Measurements from ENCODE around the gene PPID.
"Not testable (repeated sequence)": the region's sequence is repeated elsewhere in the genome, so short reads cannot be mapped to it uniquely, and the experiment has no call there.

The PPID gene

GRCh38 chr4:158667651-158668198, 55.5 kb downstream of the PPID start:
- no peak for DNase-seq (ENCODE audit: low read depth in 2 of 2)

GRCh38 chr4:158666892-158667291, 56.3 kb downstream of the PPID start:
- no peak for DNase-seq (ENCODE audit: low read depth in 2 of 2)

- DNase-seq (ENCODE audit: low read depth in 2 of 2) = no peak
These were observed 58.4 kb downstream of the PPID start for GRCh38 chr4:158664806-158665205.

DNA sequence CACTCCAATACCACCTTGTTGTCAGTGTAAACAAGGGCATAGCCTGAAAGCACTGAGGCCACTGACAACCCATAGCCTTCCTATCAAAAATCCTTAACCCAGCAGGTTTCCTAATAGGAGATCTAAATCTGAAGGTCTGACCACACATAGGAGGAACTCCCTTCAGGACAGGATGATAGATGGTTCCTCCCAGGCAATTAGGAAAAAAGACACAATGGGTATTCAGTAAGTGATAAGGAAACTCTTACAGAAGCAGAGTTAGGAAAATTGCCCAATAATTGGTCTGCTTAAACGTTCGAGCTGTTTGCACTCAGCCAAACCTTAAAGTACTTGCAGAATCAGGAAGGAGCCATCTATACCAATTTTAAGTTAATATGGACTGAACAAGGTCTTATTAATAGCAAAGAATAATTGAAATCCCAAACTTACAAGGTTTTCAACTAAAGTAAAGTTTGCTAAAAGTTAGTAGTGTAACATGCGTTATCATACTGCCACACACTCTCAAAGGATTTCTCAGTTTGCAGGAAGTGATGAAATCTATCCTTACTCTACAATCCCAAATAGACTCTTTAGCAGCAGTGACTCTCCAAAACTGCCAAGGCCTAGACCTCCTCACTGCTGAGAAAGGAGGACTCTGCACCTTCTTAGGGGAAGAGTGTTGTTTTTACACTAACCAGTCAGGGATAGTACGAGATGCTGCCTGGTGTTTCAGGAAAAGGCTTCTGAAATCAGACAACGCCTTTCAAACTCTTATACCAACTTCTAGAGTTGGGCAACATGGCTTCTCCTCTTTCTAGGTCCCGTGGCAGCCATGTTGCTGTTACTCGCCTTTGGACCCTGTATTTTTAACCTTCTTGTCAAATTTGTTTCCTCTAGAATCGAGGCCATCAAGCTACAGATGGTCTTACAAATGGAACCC, 59.2 kb downstream of the PPID start:
- DNase-seq (ENCODE audit: low read depth in 2 of 2) = not testable (repeated sequence)

DNA sequence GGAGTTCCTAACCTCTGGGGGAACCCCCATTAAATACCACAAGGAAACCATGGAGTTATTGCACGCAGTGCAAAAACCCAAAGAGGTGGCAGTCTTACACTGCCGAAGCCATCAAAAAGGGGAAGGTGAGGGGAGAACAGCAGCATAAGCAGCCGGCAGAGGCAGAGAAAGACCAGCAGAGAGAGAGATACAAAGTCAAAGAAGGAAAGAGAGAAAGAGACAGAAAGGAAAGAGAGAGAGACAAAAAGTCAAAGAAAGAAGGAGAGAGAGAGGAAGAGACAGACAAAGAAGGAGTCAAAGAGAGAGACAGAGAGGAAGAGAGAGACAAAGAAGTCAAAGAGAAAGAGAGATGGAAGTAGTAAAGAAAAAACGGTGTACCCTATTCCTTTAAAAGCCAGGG, 59.9 kb downstream of the PPID start:
- not testable (repeated sequence) for DNase-seq (ENCODE audit: low read depth in 2 of 2)

All from stimulated activated CD4-positive, alpha-beta T cell treated with anti-CD3 and anti-CD28 coated beads, Interleukin-12 subunit alpha, Interleukin-12 subunit beta, amount 100 ng/mL, for 24 hours (primary cell).